Measurements from ENCODE around the gene PRR23E. TPM values are rescaled to one million over a fixed set of nuclear protein-coding genes. Genes with fewer than 3 reads are reported as not detected.

PRR23E gene, protein sequence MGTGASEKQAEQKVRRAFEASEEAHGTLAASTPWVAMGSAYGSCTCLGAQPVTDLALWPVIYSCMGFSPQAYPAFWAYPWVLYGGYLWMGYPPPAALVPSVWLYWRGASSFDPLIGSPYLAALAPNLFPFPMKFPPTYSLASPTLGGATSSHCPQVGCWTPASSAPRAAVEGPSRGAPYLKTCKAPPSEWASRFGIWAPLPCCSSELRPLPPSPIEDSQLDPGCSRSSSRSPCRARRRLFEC
- total RNA-seq: not detected

DNA sequence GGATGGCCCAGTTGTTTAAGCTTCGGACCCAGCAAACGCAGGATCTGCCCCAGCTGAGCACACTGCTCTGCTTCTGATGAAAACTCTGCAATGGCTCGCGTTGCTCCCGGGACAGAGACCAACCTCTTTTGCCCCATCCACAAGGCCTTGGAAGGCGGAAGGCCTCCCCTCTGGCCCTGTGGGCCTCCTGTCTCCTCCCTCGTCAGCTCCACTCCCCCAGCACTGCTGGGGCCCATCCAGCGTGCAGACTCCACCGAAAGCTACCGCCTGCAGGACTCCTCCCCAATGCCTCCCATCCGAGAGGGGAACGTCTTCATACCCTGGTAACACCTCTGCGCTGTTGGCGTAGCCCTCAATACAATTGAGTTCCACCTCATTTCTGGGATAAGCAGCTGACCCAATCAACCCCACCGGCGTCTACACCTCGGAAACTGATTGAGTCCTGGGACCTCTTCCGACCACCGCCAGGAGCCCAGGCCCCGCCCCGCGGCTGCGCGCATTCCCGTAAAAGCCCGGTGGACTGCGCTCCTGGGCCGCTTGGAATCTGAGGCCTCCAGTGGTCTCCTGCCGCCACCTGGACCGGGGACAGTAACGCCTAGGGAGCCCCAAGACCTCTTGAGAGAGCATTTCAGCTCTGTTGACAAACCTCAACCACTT is at the start of gene PRR23E:
Gene PRR23E (plus strand): TSS at position 556 of the 657 bp plus-strand sequence. CDS start 3,555 bp downstream, outside the sequence.
- no peak for DNase-seq

- no peak for DNase-seq
These were observed 49.8 kb upstream of the PRR23E start for GRCh38 chr3:127143172-127143571.

- no peak for DNase-seq
These were observed 48.3 kb upstream of the PRR23E start for GRCh38 chr3:127144631-127145030.

GRCh38 chr3:127145266-127145665 is 47.7 kb upstream of the PRR23E start:
- no peak for DNase-seq

DNA sequence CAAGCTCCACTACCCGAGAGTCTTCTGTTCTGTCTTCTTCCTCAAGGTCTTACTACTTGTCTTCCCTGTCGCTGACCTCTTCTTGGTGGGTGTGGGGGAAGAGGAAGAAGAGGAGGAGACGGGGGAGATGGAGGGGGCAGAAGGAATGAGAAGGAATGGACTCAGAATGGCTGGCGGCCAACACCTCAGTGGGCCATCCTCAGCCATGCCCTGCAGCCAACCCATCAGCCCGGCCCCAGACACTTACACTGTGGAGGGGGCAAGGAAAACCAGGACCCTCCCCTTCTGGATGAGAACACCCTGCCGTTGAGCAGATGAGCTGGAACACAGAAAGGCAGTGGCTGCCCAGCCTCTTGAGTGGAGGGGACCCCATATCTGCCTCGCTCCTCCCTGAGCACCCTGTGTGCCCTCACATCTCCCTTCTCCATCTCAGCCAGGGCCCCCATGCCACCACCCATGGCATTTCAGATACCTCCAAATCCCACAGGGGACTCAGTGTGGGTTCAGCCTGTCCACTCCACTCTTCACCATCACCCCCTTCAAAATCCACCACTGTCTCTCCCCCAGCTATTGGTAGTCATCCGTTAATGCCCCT is 45.5 kb upstream of the PRR23E start:
- DNase-seq: no peak

DNA sequence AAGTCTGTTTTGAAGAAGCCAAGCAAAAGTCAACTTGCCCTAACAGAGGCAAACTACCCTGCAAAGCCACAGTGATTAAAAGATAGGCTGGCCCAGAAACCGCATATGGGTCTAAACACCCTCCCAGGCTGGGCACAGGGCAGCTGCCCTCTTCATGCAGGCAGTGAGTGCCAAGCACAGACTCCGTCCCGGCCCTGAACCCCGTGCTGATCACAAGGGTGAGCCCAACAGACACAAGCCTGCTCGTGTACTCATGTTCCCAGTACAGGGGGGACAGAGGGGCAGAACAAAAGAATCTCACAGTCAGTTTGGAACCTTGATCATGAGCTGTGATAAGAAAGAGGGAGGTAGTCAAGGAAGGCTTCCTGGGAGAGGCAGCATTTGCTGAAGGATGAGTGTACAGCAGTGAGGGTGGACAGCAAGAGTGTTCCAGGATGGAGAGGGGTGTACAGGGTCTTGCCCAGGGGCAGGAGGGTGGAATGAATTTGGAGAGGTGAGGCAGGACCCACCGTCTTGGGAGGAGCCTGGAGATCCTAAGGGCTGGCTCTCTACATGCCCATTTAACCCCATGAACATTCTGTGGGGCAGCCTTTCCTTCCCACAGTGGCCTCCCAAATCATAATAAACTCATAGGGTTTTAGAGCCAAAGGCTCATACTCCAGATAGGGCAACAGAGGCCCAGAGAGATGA is 43.2 kb upstream of the PRR23E start:
- no peak for DNase-seq

GRCh38 chr3:127150513-127151250 is 42.2 kb upstream of the PRR23E start:
- no peak for DNase-seq

- DNase-seq: no peak
These were observed 41.7 kb upstream of the PRR23E start for GRCh38 chr3:127151251-127151564.

- no peak for DNase-seq
These were observed 40.8 kb upstream of the PRR23E start for GRCh38 chr3:127151992-127152650.

GRCh38 chr3:127152684-127153505 is 40.0 kb upstream of the PRR23E start:
- no peak for DNase-seq

- no peak for DNase-seq
These were observed 39.5 kb upstream of the PRR23E start for GRCh38 chr3:127153506-127153815.

DNA sequence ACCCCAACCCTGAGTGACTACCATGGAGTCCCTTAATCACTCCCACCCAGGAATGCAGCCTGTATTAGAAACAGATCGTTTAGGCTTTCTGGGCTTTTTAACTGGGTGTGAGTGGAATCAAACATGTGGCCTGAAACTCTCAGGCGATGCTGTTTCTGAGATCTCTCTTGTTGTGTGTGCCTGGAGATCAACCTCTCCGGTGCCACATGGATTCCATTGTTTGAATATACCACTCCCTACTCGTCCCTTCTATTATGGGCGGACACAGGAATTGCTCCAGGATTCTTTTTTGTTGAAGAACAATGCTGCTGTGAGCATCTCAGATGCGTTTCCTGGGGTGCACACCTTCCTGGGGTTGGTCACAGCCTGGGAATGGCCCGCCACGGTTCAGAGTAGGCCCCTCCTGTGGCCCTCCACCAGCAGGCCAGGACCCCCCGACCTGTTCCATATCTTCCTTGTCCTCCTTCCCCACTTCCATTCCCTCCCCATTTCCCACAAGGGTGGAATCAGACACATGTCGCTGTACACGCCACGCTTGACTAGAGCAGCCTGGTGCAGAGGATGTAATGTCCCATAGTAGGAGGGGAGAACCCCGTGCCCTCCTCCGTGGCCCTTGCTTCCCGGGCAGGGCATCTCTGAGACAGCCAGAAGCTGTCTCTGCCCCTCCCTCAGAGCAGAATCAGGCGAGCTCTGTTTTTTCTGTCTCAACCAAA is 36.4 kb upstream of the PRR23E start:
- no peak for DNase-seq

- DNase-seq: no peak
These were observed 35.6 kb upstream of the PRR23E start for GRCh38 chr3:127157171-127157828.

DNA sequence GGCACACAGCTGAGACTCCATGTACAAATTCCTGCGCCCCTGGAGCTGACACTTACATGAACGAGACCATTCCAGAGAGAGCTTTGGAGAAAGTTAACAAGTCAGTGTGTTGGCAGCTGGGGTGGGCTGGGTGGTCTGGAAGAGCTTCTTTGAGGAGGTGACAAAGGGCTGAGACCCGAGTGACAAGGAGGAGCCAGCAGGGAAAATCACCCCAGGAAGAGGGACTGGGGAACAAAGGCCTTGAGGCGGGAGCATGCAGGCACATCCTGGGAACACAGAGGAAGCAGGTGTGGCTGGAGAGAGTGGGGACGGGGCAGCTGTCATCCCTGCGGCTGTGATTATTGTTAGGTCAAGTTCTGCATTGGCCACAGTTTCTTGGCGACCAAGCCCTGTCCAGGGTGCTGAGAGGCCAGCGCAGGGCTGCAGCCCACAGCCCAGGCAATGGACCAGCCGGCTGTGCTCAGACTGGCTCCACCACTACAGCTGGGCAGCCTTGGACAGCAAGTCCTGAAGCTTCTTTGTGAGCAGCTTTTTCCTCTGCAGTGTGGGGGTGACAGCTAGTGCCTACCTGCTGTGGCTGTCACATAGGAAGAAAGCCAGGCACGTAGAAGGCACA is 34.2 kb upstream of the PRR23E start:
- no peak for DNase-seq

GRCh38 chr3:127159543-127159942 is 33.4 kb upstream of the PRR23E start:
- DNase-seq: no peak

- DNase-seq: no peak
These were observed 31.7 kb upstream of the PRR23E start for GRCh38 chr3:127161236-127161635.

GRCh38 chr3:127161973-127162579 is 30.9 kb upstream of the PRR23E start:
- no peak for DNase-seq

DNA sequence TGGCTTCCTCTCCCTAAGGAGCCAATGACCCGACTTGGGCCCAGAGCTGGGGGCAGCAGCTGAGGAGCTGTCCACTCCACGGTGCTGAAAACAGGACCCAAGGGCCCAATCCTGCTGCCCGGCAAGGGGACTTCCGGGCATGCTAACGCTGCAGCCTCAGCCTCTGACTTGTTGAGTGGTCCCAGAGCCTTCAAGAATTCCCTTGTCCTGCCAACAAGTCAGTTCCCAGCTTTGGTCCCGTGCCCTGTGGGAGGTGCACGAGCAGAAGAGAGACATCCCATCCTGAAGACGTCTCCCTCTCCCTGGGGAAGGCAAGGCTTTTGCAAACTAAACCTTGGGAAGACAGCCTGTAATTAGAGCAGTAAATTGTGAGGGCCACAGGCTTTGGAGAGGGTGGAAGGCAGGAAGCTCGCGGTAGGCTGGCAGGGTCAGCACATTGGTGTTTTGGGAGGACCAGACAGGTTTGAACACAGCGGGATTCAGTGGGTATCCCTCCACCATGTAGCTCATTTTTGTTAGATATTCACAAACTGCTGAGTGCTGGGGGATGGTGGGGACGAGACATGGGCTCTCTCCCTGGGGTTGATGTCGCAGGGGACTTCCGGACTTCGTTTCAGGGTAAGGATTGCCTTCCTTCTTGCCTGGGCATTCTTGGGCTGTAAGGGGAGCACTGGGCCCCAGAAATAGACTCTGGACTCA is 29.8 kb upstream of the PRR23E start:
- no peak for DNase-seq

DNA sequence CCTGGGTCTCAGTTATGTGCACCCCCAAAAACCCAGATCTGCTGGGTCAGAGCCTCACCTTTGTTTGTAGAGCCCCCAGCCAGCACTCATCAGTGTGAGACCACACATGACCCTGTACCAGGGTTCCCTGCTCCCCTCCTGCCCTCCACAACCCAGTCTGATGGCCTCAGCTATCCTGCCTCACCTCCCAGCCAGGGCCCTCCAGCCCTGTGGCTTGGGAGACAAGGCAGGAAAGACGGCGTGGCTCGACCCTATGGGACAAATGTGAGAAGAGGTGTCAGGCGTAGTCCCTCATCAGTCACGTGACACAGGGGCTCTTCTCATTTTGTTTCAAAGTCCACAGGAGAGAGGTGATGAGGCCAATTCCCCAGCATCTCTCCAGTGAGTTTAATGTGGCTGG is 28.3 kb upstream of the PRR23E start:
- DNase-seq: no peak

All from effector CD4-positive, alpha-beta T cell (primary cell).